Stimulated activated CD4-positive, alpha-beta T cell treated with anti-CD3 and anti-CD28 coated beads, Interleukin-1b, Interleukin-23, amount 100 ng/mL, for 1 hour (primary cell): Measurements from ENCODE around the gene MARCHF4.

Experiments used
- DNase-seq, 2 donors: peaks; one replicate each; pipeline ENCODE4 v3.0.0-alpha.2; 2020; ENCODE audit warnings: low read depth in 2 of 2

The MARCHF4 gene, protein sequence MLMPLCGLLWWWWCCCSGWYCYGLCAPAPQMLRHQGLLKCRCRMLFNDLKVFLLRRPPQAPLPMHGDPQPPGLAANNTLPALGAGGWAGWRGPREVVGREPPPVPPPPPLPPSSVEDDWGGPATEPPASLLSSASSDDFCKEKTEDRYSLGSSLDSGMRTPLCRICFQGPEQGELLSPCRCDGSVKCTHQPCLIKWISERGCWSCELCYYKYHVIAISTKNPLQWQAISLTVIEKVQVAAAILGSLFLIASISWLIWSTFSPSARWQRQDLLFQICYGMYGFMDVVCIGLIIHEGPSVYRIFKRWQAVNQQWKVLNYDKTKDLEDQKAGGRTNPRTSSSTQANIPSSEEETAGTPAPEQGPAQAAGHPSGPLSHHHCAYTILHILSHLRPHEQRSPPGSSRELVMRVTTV

DNA sequence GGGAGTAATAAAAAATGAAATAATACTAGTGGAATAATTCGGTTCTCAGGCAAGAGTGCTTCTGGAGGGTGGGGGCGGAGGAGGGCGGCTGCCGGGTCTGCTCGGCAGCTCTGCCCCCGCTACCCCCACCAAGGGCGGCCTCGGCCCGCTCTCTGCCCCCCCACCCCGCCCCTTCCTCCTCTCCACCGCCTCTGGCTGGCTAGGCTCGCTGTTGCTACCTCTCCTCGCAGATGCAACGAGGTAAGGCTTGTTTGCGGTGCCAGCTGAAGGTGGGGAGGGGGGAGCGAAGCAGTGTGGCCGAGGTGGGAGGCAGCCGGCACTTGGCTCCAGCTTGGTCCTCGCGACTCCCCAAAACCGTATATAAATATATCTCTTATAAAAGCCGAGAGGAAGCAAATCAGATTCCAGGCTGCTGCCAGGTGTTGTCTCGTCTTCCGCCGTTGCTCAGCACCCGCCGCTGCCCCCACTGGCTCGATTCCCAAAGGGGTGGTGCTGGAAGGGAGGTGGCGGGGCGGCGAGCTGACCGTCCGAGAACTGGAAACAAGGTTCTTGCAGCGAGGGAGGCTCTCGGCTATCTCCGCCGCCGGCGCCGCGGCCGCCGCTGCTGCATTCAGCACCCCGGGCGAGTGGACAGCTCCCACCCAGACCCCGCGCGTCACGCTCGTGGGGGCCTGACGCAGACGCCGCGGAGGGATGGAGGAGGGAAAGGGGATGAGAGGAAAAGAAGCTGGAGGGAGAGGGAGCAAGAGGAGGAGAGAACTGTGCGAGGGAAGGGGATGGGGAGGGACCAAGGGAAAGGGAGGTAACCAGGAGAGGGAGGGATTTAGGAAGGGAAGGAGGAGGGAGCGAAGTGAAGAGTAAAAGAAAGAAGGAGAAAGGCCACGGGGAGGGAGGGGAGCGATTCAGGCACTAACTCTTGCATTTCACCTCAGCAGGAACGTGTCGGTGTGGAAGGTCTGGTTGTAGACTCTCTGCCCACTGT lies at the start of gene MARCHF4:
Gene MARCHF4, minus strand, starts transcription at position 763 of the 982 bp plus-strand sequence. CDS start 2,223 bp downstream, outside the sequence.
- DNase-seq = peak in 1 of 2 donors; percentile 57

DNA sequence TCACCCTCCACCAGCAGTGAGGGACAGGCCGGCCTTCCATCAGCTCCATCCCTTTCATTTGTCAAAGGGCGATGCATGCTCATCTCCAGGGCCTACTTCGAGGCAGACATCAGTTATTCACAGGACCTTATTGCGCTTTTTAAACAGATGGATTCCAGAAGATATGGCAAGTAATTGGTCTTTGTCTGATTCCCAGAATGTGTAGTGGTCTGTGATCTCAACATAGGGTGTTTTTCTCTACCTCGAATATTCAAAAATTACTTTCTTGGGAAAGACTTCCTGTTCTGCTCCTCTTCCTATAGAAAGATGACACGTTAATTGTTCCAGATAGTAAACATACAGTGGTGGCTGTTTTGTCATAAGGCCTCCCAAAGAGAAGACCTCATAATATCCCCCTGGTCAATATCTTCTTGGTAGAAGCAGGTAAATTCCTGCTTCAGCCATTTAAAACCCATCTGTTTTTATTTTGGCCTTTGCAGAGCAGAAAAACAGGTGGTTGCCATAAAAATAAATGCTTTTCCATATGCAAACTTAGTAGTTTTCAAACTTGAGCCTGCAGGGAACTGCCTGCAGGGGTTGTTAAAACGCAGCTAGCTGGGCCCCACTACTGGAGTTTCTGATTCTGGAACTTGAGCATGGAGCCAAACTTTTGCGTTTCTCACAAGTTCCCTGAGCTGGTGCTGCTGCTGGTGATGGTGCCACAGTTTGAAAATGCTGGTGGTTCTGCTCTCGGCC lies 48.3 kb upstream of the MARCHF4 start:
- DNase-seq = no peak

DNA sequence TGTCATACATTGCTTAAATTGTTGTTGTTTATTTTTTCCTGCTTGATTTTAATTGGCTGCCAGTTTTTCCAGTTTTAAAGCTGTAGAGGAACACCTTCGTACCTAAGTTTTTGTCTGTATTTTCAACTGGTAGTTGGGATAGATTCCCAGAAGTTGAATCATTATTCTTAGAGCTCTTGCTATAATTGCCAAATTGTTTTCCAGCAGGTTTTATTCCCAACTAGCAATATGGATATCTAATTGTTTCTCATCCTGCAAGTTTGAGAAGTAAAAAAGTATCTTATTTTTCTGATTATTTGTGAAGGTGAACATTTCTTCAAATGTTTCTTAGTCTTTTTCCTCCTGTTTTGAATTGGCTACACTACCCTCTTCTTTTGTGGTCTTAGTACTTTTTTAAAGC lies 46.7 kb upstream of the MARCHF4 start:
- no peak for DNase-seq

DNA sequence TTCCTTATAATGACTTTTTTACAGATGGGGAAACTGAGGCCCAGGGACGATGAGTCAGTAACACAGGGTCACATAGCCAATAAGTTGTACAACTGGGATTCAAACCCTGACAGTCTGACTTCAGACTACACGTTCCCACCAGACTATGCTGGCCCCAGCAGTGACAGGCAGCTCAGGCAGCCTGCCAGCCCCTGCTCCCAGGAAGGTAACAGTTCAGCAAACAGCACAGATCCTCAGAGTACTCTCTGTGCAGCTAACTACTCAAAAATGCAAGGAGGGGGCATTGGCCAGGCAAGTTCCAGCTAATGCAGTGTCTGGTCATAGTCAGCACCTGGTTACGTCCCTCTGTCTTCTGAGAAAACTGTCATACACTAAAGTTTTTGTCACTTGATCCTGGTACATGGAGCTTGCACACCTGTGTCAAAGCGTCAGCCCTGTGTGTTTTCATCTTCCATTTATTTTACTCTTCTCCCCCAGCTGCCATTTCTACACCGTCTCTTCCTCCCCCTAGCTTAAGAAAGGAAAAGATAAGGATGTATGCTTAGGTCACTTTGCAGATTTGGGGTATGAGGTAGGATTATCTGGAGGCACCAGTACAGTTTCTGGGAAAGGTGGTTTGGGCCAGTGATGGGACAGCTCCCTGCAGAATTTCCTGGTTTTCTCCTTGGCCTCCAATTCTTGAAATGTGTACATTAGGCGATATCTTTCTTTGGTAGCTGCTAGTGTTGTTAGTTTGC lies 44.5 kb upstream of the MARCHF4 start:
- DNase-seq = no peak

DNA sequence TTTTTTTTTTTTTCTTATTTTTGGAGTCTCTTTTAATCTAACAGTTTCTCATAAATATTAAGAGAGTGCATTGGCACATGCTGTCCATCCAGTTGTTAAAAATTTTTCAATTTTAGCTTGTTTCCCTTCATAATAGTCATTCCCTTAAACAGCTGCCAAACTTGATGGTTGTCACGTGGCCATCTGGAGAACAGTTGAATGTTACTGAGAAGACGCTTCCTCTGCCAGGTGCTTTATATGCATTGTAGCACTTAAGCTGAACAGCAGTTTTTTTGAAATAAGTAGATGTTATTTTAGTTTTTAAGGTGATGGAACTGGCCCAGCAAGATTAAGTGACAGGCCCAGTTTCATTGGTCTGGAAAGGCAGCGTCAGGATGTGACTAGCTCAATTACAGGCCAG lies 43.3 kb upstream of the MARCHF4 start:
- DNase-seq = no peak

DNA sequence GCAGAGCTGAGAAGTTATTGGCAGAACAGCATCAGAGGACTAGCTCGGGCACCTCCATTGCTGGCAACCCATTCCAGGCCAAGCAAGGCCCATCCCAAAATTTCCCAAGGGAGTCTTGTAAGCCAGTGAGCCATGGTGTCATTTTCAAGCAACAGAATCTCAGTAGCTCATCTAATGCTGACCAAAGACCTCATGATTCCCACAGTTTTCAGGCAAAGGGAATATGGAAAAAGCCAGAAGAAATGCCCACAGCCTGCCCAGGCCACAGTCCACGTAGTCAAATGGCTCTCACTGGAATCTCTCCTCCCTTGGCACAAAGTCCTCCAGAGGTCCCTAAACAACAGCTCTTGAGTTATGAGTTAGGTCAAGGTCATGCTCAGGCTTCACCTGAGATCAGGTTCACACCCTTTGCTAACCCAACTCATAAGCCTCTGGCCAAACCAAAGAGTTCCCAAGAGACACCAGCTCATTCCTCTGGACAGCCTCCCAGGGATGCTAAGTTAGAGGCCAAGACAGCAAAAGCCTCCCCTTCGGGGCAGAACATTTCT lies 42.6 kb upstream of the MARCHF4 start:
- DNase-seq = no peak

DNA sequence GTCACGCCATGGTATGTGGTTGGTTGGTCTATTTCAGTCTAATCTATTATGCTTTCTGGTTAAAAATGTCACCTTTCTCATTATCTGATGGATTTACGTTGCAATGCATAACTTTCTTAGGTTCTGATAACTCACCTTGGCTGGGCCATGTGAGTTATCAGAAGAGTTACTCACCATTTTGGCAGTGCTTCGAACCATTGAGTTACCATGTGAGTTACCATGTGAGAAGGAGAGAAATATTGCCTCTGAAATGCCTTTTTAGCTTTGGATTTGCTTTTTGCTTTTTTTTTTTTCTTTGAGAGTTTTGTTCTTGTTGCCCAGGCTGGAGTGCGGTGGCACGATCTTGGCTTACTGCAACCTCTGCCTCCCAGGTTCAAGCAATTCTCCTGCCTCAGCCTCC lies 41.6 kb upstream of the MARCHF4 start:
- no peak for DNase-seq

DNA sequence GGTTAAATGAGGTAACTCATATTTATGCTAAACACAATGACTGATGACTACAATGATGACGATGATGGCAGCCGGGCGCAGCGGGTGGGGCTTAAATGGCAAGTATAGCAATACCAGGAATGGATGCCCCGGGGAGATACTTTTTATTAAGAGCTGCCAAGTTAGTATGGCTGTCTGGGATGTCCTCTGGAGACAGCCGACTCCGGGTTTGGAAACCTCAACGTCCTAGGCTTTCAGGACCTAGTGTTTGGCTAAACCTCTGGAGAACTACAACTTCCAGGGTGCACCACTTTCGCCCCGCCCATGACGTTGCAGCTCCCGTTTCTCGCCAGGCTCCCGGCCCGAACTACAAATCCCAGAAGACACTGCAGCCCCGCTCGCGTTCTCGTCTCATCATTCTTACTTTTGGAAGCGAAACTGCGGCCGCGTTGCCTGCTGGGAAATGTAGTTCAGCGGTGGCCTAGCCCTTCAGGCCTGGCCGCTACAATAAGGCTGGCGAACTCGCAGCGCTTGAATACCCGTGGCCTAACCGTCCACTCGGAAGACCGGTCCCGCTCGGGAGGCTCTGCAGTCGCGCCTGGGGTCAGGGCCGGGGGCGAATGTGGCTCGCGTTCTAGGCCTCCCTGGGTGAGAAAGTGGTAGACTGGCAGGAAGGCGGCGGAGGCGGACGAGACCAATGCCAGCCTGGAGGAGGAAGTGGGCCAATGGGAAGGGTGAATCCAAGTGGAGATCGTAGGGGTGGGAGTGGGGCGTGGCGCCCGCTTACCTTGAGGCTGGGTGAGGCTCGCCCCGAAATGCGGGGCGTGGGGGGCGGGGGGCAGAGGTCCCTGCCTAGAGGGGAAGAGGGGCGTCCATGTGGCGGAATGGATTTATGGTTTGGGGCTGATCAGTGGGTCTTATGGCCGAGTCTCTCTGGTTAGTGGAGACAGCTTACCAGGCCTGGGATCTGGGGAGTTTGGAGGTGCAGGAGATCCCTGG lies 40.0 kb upstream of the MARCHF4 start, which contains the start of gene SMARCAL1:
Gene SMARCAL1, plus strand, starts transcription at position 463 of the 978 bp plus-strand sequence. CDS start 2,221 bp downstream, outside the sequence.
- peak; percentile 89 to 98 for DNase-seq

DNA sequence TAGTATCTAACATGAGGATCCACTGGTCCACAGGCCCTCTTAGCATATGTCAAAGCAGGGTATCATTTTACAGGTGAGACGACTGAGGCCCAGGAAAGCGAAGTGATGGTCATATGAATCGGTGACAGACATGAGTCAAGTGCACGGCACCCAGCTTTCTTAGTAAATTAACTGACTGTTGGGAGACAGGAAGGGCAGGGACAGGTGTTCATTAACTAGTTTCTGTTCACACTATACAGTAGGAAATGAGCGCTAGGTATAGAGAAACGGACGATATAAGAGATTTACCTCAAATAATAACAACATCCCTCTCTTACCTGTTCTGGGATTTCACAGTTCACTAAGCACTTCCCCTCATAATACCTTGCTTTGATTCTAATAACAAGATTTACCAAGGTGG lies 38.3 kb upstream of the MARCHF4 start:
- DNase-seq = no peak

DNA sequence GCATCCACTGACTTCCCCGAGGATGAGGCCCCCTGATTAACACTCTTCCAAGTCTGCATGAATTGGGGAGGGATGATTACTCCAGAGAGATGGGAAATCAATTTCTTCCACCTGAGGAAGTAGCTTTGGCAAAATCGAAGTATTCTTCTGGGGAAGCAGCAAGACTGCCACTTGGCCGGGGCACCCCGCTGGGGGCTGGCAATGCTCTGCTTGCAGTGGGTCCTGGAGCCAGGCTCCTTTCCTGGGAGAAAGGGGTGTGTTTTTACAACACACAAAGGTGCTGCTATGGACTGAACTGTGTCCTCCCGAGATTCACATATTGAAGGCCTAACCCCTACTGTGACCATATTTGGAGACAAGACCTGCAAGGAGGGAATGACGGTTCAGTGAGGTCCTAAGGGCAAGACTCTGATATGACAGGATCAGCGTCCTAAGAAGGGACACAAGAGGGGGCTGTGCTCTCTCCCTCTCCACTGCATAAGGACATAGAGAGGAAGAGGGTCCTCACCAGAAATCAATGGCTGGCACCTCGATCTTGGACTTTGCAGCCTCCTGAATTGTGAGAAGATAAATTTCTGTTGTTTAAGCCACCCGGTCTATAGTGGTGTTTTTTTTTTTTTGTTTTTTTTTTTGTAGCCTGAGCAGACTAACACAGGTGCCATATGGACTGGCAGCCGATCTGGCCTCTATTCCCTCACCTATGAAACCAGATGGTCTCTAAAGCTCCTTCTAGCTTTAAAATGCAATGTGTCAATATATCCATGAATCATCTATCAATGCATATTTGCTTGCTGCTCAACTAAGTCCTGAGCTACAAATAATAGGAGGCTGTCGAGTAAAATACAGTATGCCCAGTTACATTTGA lies 36.4 kb upstream of the MARCHF4 start:
- no peak for DNase-seq

DNA sequence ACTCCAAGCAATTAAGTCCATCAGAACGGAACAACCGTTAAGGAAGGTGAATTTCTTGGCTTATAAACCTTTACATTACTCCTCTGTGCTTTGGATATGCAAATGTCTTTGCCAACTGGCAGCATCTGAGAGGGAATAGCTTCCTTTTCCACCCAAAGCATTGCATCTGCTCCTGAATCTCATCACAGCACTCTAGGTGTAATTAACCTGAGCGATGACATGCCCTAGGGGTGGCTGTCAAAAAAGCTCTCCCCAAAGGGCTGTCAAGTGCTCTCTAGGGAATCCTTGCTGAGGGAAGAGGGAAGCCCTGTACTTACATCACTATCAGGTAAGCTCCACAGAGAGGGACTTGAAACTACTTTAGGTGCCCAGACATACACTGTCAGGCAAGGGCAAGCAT lies 34.5 kb upstream of the MARCHF4 start:
- no peak for DNase-seq

DNA sequence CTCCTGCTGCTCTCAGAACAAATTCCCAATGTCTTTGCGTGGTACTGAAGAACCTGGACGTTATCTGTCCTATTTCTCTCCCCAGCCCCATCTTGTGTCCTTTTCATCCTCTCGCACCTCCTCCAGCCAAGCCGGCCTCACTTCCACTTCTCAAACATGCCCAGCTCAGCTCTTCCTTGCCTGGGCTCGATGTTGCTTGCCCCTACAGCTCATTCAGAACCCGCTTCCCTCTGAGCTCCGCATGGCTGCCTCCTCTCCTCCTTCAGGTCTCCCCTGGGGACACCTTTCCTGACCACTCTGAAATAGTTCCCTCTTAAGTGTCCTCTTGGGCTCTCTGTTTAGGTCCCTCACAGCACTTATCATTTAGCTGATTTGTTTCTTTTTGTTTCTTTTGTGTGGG lies 33.3 kb upstream of the MARCHF4 start:
- no peak for DNase-seq

DNA sequence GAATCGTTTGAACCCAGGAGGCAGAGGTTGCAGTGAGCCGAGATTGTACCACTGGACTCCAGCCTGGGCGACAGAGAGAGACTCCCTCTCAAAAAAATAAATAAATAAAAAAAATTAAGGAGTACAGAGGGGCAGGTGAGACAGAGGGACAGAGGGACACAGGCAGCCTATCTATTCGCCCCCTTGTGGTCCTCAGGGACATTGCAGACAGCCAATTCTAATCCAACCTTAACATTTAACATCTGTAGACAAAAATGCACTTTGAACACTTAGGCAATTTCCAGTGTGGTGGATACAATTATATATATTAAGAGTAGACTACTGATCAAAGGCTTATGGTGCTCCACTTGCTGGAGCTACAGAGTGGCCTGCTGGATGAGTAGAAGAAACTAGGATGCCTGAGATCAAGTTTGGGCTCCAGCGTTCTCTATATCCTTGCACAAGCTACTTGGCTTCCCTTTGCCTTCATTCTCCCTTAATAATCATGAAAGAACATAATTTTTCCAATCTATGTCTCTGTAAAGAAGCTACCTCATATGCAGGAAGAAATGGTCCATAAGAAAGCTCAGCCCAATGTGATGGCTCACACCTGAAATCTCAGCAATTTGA lies 31.8 kb upstream of the MARCHF4 start:
- peak in 1 of 2 donors; percentile 11 for DNase-seq

DNA sequence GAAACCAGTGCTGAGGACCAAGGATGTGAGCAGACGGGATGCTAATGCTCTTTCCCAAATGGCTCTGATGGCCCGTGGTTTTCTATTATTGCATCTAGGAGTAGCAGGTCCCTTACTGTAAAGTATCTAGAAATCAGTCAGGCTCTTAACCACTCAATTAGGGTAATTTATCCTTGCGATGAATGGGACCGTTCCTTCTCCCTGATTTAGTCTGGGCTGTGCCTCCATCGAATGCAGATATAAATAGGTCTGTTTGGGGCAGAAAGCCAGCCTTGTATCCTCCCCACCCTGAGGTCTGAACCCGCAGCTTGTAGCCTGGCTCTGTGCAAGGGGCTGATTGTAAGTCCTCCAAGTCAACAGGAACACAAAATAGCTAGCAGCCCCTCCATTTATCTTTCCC lies 30.5 kb upstream of the MARCHF4 start:
- no peak for DNase-seq

DNA sequence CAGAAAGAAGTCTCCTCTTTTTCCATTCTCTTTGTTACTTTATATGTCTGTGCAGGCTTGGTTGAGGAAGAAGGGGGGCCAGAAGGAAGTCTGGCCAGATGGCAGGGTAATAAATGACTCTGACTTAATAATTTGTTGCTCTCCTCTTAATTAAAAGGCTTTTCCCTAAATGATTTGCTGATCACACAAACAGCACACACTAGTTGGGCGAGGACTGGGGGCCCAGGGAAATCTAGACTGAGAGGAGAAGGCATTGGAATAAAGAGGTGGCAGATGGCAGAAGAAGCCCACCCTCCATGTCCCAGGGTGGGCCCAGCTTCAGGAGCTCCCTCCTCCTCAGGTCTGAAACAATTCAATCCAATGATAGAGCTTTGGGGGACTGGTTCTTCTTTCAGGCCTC lies 27.3 kb upstream of the MARCHF4 start:
- no peak for DNase-seq

DNA sequence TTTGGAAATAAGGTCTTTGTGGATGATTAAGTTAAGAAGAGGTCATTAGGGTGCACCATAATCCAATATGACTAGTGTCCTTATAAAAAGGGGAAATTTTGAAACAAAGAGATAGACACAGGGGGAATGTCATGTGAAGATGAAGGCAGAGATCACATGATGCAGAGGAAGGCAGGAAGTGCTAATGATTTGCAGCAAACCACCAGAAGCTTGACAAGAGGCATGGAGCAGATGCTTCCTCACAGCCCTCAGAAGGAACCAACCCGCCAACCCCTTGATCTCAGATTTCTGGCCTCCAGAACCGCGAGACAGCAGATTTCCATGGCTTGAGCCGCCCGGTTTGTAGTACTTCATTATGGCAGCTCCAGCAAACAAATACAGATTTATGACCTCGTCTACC lies 22.6 kb upstream of the MARCHF4 start:
- DNase-seq = no peak

DNA sequence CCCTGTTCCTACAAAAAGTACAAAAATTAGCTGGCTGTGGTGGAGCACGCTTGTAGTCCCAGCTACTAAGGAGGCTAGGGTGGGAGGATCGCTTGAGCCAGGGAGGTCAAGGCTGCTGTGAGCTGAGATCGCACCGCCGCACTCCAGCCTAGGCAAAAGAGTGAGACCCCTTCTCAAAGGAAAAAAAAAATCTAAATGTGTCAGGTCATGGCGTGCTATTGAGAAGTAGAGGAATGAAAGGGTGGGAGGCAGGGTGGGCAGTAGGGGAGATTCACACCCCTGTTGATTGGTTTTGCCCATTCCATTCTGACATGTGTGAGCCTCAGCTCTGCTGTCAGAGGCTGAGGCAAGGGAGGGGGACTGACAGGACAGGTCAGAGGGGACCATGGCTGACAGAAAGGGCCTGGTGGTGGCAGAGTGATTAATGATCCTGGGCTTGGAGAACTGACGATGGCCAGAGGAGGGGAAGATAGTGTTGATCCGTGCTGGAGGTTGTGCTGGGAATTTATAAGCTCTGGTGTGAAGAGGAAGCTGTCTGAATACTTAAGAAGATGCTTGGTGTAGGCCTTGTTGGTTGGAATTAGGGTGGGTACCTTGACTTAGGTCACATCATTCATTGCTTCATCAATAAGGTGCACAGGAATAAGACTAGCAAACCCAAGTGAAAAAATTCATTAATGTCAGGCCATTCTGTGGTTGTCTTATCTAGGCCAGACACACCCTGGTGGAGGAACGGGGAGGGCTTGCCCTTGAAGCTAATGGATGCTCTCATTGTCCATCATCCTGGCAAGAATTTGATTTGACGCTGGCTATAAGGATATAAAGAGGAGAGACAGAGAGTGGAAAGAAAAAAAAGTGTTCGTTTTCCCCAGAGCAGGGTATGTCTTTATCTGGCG lies 20.9 kb upstream of the MARCHF4 start:
- DNase-seq = no peak
